HFF-Myc (cell line): ENCODE results near the gene CDH23.

Source experiments
- DNase-seq: peaks from one replicate; pipeline ENCODE4 v3.0.0-alpha.2; 2011; ENCODE audit warnings: low read depth; ENCODE audit errors: extremely low read depth
- H3K4me3 ChIP-seq: replicated peaks from 2 replicates; pipeline ENCODE4 v1.5.1; 2011; ENCODE audit warnings: low read depth, mild to moderate bottlenecking, control low read depth, low read length
- TF ChIP-seq, protein P1 (sequence below): IDR thresholded peaks from 2 replicates; pipeline ENCODE4 v1.5.1; 2012; ENCODE audit warnings: mild to moderate bottlenecking, low read depth, low read length, control low read depth; ENCODE audit errors: missing control alignments

CDH23 gene

DNA sequence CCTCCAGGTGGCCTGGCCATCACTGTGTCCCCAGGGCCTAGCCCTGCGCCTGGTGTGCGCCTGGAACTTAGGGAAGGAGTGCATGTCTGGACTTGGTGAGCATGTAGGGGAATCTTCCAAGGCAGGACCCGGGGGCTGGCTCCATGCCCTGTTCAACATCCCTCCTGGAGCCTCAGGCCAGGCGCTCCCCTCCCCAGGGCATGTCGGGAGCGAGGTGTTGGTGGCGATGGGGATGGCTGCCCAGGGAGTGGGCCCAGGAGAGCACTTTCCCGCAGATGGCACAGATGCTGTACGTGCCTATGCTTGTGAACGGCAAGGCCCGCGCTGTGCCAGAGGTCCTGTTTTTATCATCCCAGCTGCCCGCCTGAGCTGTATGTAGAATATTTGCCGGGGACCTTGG, 55.0 kb downstream of the CDH23 start:
- no peak for DNase-seq
- H3K4me3 ChIP-seq, result no peak overlapping the region
- TF ChIP-seq, protein P1, sequence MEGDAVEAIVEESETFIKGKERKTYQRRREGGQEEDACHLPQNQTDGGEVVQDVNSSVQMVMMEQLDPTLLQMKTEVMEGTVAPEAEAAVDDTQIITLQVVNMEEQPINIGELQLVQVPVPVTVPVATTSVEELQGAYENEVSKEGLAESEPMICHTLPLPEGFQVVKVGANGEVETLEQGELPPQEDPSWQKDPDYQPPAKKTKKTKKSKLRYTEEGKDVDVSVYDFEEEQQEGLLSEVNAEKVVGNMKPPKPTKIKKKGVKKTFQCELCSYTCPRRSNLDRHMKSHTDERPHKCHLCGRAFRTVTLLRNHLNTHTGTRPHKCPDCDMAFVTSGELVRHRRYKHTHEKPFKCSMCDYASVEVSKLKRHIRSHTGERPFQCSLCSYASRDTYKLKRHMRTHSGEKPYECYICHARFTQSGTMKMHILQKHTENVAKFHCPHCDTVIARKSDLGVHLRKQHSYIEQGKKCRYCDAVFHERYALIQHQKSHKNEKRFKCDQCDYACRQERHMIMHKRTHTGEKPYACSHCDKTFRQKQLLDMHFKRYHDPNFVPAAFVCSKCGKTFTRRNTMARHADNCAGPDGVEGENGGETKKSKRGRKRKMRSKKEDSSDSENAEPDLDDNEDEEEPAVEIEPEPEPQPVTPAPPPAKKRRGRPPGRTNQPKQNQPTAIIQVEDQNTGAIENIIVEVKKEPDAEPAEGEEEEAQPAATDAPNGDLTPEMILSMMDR, result no peak

DNA sequence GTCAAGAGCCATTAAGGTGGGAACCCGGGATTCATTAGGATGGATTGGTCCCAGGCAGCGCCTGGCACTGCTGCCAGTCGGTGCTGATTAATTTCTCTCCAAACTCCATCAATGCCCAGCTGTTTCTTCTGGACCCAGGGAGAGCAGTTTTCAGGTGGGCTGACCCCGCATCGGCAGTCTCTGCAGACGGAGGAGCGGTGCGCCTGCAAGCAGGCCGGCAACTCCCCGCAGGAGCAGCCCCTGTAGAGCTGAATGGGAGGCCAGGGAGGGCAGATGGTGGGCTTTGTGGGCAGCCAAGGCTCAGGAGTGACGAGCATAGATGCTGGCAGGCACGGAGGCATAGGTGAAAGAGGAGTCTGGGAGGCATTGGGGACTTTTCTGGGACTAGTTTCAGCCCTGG, 56.5 kb downstream of the CDH23 start:
- no peak for DNase-seq
- TF ChIP-seq, protein P1, result no peak

DNA sequence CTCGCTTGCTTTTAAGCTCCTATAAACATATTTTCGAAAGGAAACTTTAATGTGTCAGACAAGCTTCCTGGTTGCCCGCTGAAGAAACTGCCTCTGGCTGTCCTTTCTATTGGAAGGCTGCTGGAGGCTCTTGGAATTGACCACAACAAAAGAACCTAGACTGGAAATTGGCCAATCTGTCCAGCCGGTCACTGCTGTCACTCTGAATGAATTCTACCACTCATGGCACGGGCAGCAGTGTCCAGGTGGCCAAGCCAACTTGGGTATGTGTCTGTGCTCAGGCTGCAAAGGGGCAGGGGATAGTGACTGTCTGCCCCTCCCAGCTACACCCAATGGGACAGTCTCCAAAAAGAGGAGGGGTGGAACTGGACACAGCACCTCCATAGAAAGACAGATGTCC, 57.6 kb downstream of the CDH23 start:
- no peak overlapping the region for H3K4me3 ChIP-seq
- DNase-seq, result no peak
- TF ChIP-seq, protein P1, result no peak

More for the DNA sequence above, 56.5 kb downstream of the CDH23 start:
- H3K4me3 ChIP-seq, result no peak overlapping the region

- TF ChIP-seq, protein P1, result no peak
Measured at GRCh38 chr10:71455035-71455434, 58.3 kb downstream of the CDH23 start.

GRCh38 chr10:71456631-71457030, 59.9 kb downstream of the CDH23 start:
- no peak overlapping the region for H3K4me3 ChIP-seq
- TF ChIP-seq, protein P1, result no peak
- DNase-seq, result no peak

More at GRCh38 chr10:71455035-71455434, 58.3 kb downstream of the CDH23 start:
- no peak overlapping the region for H3K4me3 ChIP-seq
- DNase-seq, result no peak

GRCh38 chr10:71457908-71458307, 61.2 kb downstream of the CDH23 start:
- DNase-seq, result no peak

DNA sequence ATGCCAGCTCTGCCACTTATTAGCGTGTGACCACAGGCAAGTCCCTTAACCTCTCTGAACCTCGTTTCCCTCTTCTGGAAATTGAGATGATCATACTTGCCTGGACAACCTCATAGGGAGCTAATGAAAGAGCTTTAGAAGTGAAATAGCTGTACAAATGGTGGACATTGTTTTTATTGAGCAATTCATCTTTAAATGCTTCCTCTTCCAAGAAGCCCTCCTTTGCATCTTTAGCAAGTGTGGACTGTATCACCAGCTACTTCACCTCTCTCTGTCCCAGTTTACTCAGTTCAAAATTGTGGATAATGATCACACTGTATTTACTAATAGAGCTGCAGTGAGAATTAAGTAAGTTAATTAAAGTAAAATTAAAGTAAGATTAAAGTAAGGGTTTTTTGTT, 61.7 kb downstream of the CDH23 start:
- no peak overlapping the region for H3K4me3 ChIP-seq
- DNase-seq, result no peak
- TF ChIP-seq, protein P1, result no peak

More at GRCh38 chr10:71457908-71458307, 61.2 kb downstream of the CDH23 start:
- TF ChIP-seq, protein P1, result no peak
- no peak overlapping the region for H3K4me3 ChIP-seq
